HepG2 (cell line): Measurements from ENCODE around the gene MED12L. TPM values are rescaled to one million over a fixed set of nuclear protein-coding genes. Genes with fewer than 3 reads are reported as not detected.

Experiments used
- ATAC-seq: fragments of 200-7000 bp; cut with Tn5 transposase; 3 replicates; pipeline ENCODE4 v1.9.1; 2020; ENCODE audit warnings: mild to moderate bottlenecking, moderate library complexity
- BruUV-seq: library from RNA; stranded (reverse); fragments of 400-500 nt; replicated peaks from 2 replicates; lab custom pipeline; 2021; lab: Mats Ljungman, UMichigan
- CTCF ChIA-PET: fragments of 300-600 bp; formaldehyde crosslinking; extraction: SDS; loops from one replicate; lab custom pipeline; 2021; ENCODE audit warnings: low total read pairs, inconsistent platforms, low intra/inter-chr PET ratio; lab: Yijun Ruan, JAX
- POLR2A ChIA-PET: fragments of 350-600 bp; sonication (Branson Sonifier 250); formaldehyde crosslinking; loops from one replicate; lab custom pipeline; 2020; ENCODE audit warnings: antibody characterized with exemption, inconsistent platforms; lab: Yijun Ruan, JAX
- DNase-seq: peaks from one replicate; pipeline ENCODE4 v3.0.0-alpha.2; 2015; ENCODE audit warnings: low spot score
- FAIRE-seq: peaks from 3 replicates; lab custom pipeline; 2011; peaks lifted over from hg19 to GRCh38; lab: Jason Lieb, UNC
- H2AFZ ChIP-seq: one replicate; pipeline ENCODE4 v1.6.1; 2011; ENCODE audit warnings: low read length, inconsistent platforms
- H3K27ac ChIP-seq: fragments of 300-600 bp; 3 replicates; pipeline ENCODE4 v1.8.0; 2011; ENCODE audit warnings: mixed run types, mild to moderate bottlenecking, mixed read lengths, low read length, inconsistent platforms; ENCODE audit not compliant: insufficient read depth; ENCODE audit errors: extremely low read length
- H3K27me3 ChIP-seq, 2 experiments: fragments of 200-600 bp in 1 of 2; 2 replicates in 1 of 2; 3 replicates in 1 of 2; pipeline versions ENCODE4 v1.6.0 to v1.8.0; 2011; ENCODE audit warnings: low read length in 2 of 2, mild to moderate bottlenecking in 2 of 2, moderate library complexity in 2 of 2, inconsistent platforms in 1 of 2; ENCODE audit not compliant: insufficient read depth in 2 of 2, control insufficient read depth in 1 of 2
- H3K36me3 ChIP-seq, 2 experiments: fragments of 200-600 bp in 1 of 2; replicated peaks in 1 of 2; 2 replicates in 1 of 2; 3 replicates in 1 of 2; pipeline versions ENCODE4 v1.5.1 to v1.8.0; 2011; ENCODE audit warnings: low read length in 2 of 2, inconsistent platforms in 1 of 2; ENCODE audit not compliant: insufficient read depth in 2 of 2, control insufficient read depth in 1 of 2
- H3K4me1 ChIP-seq: 2 replicates; pipeline ENCODE4 v1.5.1; 2012; ENCODE audit warnings: low read length, inconsistent platforms; ENCODE audit not compliant: insufficient read depth
- H3K4me2 ChIP-seq: 2 replicates; pipeline ENCODE4 v1.6.0; 2011; ENCODE audit warnings: low read depth, low read length, inconsistent platforms
- H3K4me3 ChIP-seq, 3 experiments: fragments of 200-600 bp in 1 of 3; sonication (generic), shearing (Covaris generic) in 1 of 3; replicated peaks in 1 of 3; 2 replicates each; pipeline ENCODE4 v1.5.1; 2011 to 2016; ENCODE audit warnings: low read length in 3 of 3, inconsistent platforms in 2 of 3, low read depth in 2 of 3, mild to moderate bottlenecking in 2 of 3, control low read depth in 1 of 3, mixed read lengths in 1 of 3; ENCODE audit not compliant: insufficient read depth in 1 of 3
- H3K79me2 ChIP-seq: one replicate; pipeline ENCODE4 v1.6.1; 2011; ENCODE audit warnings: low read length, inconsistent platforms; ENCODE audit not compliant: insufficient read depth
- H3K9ac ChIP-seq: 2 replicates; pipeline ENCODE4 v1.6.0; 2011; ENCODE audit warnings: mild to moderate bottlenecking, low read depth, low read length, inconsistent platforms; ENCODE audit not compliant: insufficient read depth
- H3K9me3 ChIP-seq: 2 replicates; pipeline ENCODE4 v1.5.1; 2012; ENCODE audit warnings: mild to moderate bottlenecking, low read length
- H4K20me1 ChIP-seq: 2 replicates; pipeline ENCODE4 v1.6.0; 2011; ENCODE audit warnings: inconsistent platforms, mild to moderate bottlenecking, low read length, moderate library complexity; ENCODE audit not compliant: insufficient read depth
- ATF7-NPFF ChIP-seq: sonication (generic); formaldehyde crosslinking; IDR thresholded peaks from 2 replicates; pipeline ENCODE4 v1.8.1; 2023; ENCODE audit warnings: mild to moderate bottlenecking, low read depth, missing genetic modification reagents, moderate library complexity
- CENPX ChIP-seq: sonication (generic); formaldehyde crosslinking; IDR thresholded peaks from 2 replicates; pipeline ENCODE4 v1.9.0; 2021; ENCODE audit warnings: mild to moderate bottlenecking, missing genetic modification reagents, moderate library complexity
- FOSL1 ChIP-seq: sonication (generic); formaldehyde crosslinking; IDR thresholded peaks from 2 replicates; pipeline ENCODE4 v1.9.0; 2021; ENCODE audit warnings: missing genetic modification reagents, borderline replicate concordance
- NR2F6 ChIP-seq, 2 experiments: IDR thresholded peaks; 2 replicates each; pipeline ENCODE4 v1.6.1; 2016; ENCODE audit warnings: antibody characterized with exemption in 1 of 2, mild to moderate bottlenecking in 1 of 2
- PAWR ChIP-seq: sonication (generic); formaldehyde crosslinking; IDR thresholded peaks from 2 replicates; pipeline ENCODE4 v1.4.0; 2020; ENCODE audit warnings: missing genetic modification reagents, mild to moderate bottlenecking, borderline replicate concordance
- RELA ChIP-seq: sonication (generic); formaldehyde crosslinking; IDR thresholded peaks from 2 replicates; pipeline ENCODE4 v1.4.0; 2020; ENCODE audit warnings: missing genetic modification reagents
- TOE1 ChIP-seq: sonication (generic); formaldehyde crosslinking; IDR thresholded peaks from 2 replicates; pipeline ENCODE4 v1.4.0; 2020; ENCODE audit warnings: mild to moderate bottlenecking, missing genetic modification reagents
- ZBTB40 ChIP-seq, 2 experiments: fragments of 450-650 bp in 1 of 2; sonication (generic) in 1 of 2; formaldehyde crosslinking in 1 of 2; IDR thresholded peaks; 2 replicates each; pipeline versions ENCODE4 v1.6.1 to v1.8.0; 2016 to 2022; ENCODE audit warnings: antibody characterized with exemption in 1 of 2, mild to moderate bottlenecking in 1 of 2, missing genetic modification reagents in 1 of 2
- ZFP91 ChIP-seq: sonication (generic); formaldehyde crosslinking; IDR thresholded peaks from 2 replicates; pipeline ENCODE4 v1.9.0; 2022; ENCODE audit warnings: missing genetic modification reagents, mild to moderate bottlenecking, borderline replicate concordance
- ZNF138 ChIP-seq: sonication (generic); formaldehyde crosslinking; IDR thresholded peaks from 2 replicates; pipeline ENCODE4 v1.5.0; 2020; ENCODE audit warnings: mild to moderate bottlenecking, low read depth, missing genetic modification reagents
- ZNF484 ChIP-seq: sonication (generic); formaldehyde crosslinking; IDR thresholded peaks from 2 replicates; pipeline ENCODE4 v1.5.1; 2020; ENCODE audit warnings: mild to moderate bottlenecking, low read depth, missing genetic modification reagents, borderline replicate concordance
- ZNF891 ChIP-seq: sonication (generic); formaldehyde crosslinking; IDR thresholded peaks from 2 replicates; pipeline ENCODE4 v1.5.0; 2020; ENCODE audit warnings: mild to moderate bottlenecking, missing genetic modification reagents
- ZSCAN22 ChIP-seq: sonication (generic); formaldehyde crosslinking; IDR thresholded peaks from 2 replicates; pipeline ENCODE4 v1.4.0; 2020; ENCODE audit warnings: mild to moderate bottlenecking, missing genetic modification reagents
- ZSCAN25 ChIP-seq: sonication (generic); formaldehyde crosslinking; IDR thresholded peaks from 2 replicates; pipeline ENCODE4 v1.8.0; 2022; ENCODE audit warnings: mild to moderate bottlenecking, missing genetic modification reagents
- WGBS: methylation state at CpG from one replicate; pipeline ENCODE4 v1.1.6; 2017; ENCODE audit warnings: low lambda C conversion rate; 5-methylcytosine and 5-hydroxymethylcytosine counted together
- in situ Hi-C: cut with HindIII; loops from 2 replicates; pipeline ENCODE4 v1.10.0; 2017; ENCODE audit warnings: low pct_unique_long_range_greater_than_20kb; ENCODE audit not compliant: extremely low pct_ligation_motif_present
- intact Hi-C: fragments of 100-400 bp; cut with micrococcal nuclease; formaldehyde crosslinking; loops from one replicate; pipeline ENCODE4 v1.10.0; 2022; ENCODE audit not compliant: unreplicated experiment
- polyA plus RNA-seq, 8 experiments: library from polyadenylated mRNA; depleted of rRNA in 3 of 8; stranded (reverse) in 7 of 8; unstranded in 1 of 8; fragments of >200 nt; fragmentation: Illumina TruSeq in 4 of 8; extraction: Trizol in 4 of 8; gene quantifications; 2 replicates each; pipeline versions ENCODE4 v1.2.1 to v1.2.3, GENCODE V29; 2011 to 2016; ENCODE audit warnings: low read depth in 4 of 8, missing spikeins in 1 of 8, mixed read lengths in 1 of 8; ENCODE audit not compliant: insufficient read depth in 1 of 8
- total RNA-seq, 5 experiments: library from RNA; depleted of rRNA; stranded (reverse); fragments of >200 nt; fragmentation: Illumina TruSeq; extraction: Trizol; gene quantifications; 2 replicates each; pipeline ENCODE4 v1.2.3, GENCODE V29; 2016; ENCODE audit warnings: low read depth in 1 of 5

Gene MED12L
- total and polyA plus RNA-seq, 2 of the 13 experiments (the other 11 are each of a cell fraction or from before 2014, with no cell fraction given) = 0.07 to 0.64 TPM

- WGBS = 42% methylated on average over 4 of the region's 4 CpGs
- no peak overlapping the region for H3K9ac ChIP-seq
- POLR2A ChIA-PET = no interaction called here
- ATAC-seq = no peak
- H3K79me2 ChIP-seq = no peaks in the 10 kb centered on the region
- no peaks in the 10 kb centered on the region; a peak in 1 of 5 replicates for H3K27me3 ChIP-seq
- BruUV-seq = no TSS peak
- no peak for FAIRE-seq
- H3K4me2 ChIP-seq = no peak overlapping the region
- no peaks in the 10 kb centered on the region for H3K36me3 ChIP-seq
- H3K9me3 ChIP-seq = no peaks in the 10 kb centered on the region
- CTCF ChIA-PET = no interaction called here
- intact Hi-C loops = loop anchor here (1.0 kb wide), 1 partner anchor 14 kb away; no protein-coding TSS in a partner anchor
- no peak for DNase-seq
- in situ Hi-C loops = no loop called here
- no peak overlapping the region for H2AFZ ChIP-seq
- H3K4me1 ChIP-seq = peaks cover 15% of the 10 kb centered on the region
- no peak overlapping the region for H3K27ac ChIP-seq
- no peak overlapping the region for H3K4me3 ChIP-seq
- H4K20me1 ChIP-seq = no peaks in the 10 kb centered on the region
- TF ChIP-seq FOSL1 (CRISPR knock-in tag) (no peak), ATF7-NPFF (CRISPR knock-in tag) (no peak), ZSCAN25 (CRISPR knock-in tag) (no peak), PAWR (CRISPR knock-in tag) (no peak), ZSCAN22 (no peak), RELA (no peak), ZFP91 (CRISPR knock-in tag) (no peak), ZBTB40 (IDR thresholded peaks at IDR 0.05) (no peak), ZBTB40 (CRISPR knock-in tag; IDR thresholded peaks at IDR 0.05) (no peak), TOE1 (CRISPR knock-in tag) (no peak), NR2F6 (IDR thresholded peaks at IDR 0.05) (no peak), NR2F6 (CRISPR knock-in tag; IDR thresholded peaks at IDR 0.05) (no peak), ZNF138 (CRISPR knock-in tag) (no peak), ZNF891 (no peak), CENPX (CRISPR knock-in tag) (no peak), ZNF484 (CRISPR knock-in tag) (no peak)
Observed at GRCh38 chr3:151425627-151426340, 340.3 kb downstream of the MED12L start.
